Activated CD4-positive, alpha-beta memory T cell treated with anti-CD3 and anti-CD28 coated beads for 36 hours (primary cell): Measurements from ENCODE around the gene TMEM213. TPM values are rescaled to one million over a fixed set of nuclear protein-coding genes. Genes with fewer than 3 reads are reported as not detected.

Source experiments
- CTCF ChIA-PET: fragments of 350-600 bp; sonication (Branson Sonifier 250); formaldehyde crosslinking; loops from one replicate; lab custom pipeline; 2021; ENCODE audit warnings: antibody characterized with exemption, inconsistent platforms; lab: Charles Lee
- POLR2A ChIA-PET: fragments of 350-600 bp; sonication (Branson Sonifier 250); formaldehyde crosslinking; loops from one replicate; lab custom pipeline; 2021; ENCODE audit warnings: antibody characterized with exemption; lab: Charles Lee
- DNase-seq: peaks from one replicate; pipeline ENCODE4 v3.0.0-alpha.2; 2020
- H3K27ac Mint-ChIP-seq: one replicate; pipeline ENCODE4 v1.8.0; 2021; ENCODE audit warnings: mixed read lengths
- H3K27me3 Mint-ChIP-seq: one replicate; pipeline ENCODE4 v1.8.0; 2021; ENCODE audit warnings: mixed read lengths
- H3K36me3 Mint-ChIP-seq: one replicate; pipeline ENCODE4 v1.8.0; 2021; ENCODE audit warnings: mixed read lengths
- H3K4me1 Mint-ChIP-seq: one replicate; pipeline ENCODE4 v1.8.0; 2021; ENCODE audit warnings: low read depth, mixed read lengths
- H3K4me3 Mint-ChIP-seq: one replicate; pipeline ENCODE4 v1.8.0; 2021; ENCODE audit warnings: mild to moderate bottlenecking, mixed read lengths
- H3K9me3 Mint-ChIP-seq: one replicate; pipeline ENCODE4 v1.8.0; 2021; ENCODE audit warnings: mixed read lengths
- intact Hi-C: fragments of 100-400 bp; cut with micrococcal nuclease; formaldehyde crosslinking; loops from one replicate; pipeline ENCODE4 v1.15.1; 2023
- total RNA-seq, 2 experiments: library from RNA; stranded (reverse); gene quantifications; one replicate each; pipeline ENCODE4 v1.2.3, GENCODE V29; 2021

Gene TMEM213
- total RNA-seq, 2 experiments from 2014 or later: 0.19 to 0.39 TPM

DNA sequence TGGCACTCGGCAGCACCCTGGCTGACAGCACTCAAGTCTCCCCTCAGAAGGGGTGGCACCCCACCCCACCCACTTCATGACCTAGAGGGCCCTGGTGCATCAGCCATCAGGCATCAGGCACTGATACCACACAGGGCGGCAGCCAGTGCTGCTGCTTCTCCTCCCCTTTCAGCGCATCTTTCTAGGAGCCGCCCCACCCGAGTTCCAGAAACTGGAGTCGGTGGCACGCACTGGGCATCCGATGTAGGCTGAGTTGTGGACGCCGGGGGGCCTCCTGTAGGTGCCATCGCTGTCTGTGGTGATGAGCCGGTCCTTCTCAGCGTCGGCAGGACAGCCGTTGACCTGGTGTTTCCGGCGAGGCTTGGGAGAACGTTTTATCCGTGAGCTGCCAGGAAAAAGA, 70.0 kb downstream of the TMEM213 start:
- DNase-seq: no peak
- H3K27me3 Mint-ChIP-seq: peaks cover 3% of the 10 kb centered on the region
- H3K27ac Mint-ChIP-seq: no peak overlapping the region
- H3K9me3 Mint-ChIP-seq: no peaks in the 10 kb centered on the region
- no peaks in the 10 kb centered on the region for H3K36me3 Mint-ChIP-seq
- H3K4me1 Mint-ChIP-seq: peaks cover 21% of the 10 kb centered on the region
- H3K4me3 Mint-ChIP-seq: no peak overlapping the region
- ChIA-PET CTCF (interaction anchor here (1.2 to 1.4 kb wide), 2 partner anchors 18 to 19 kb away, joined by 3 read pairs; no protein-coding TSS in a partner anchor), POLR2A (interaction anchor here (0.6 kb wide), 1 partner anchor 73 kb away, joined by 3 read pairs; no protein-coding TSS in a partner anchor)
- intact Hi-C loops: loop anchor here (10.0 kb wide), 1 partner anchor 243 kb away; no protein-coding TSS in a partner anchor

DNA sequence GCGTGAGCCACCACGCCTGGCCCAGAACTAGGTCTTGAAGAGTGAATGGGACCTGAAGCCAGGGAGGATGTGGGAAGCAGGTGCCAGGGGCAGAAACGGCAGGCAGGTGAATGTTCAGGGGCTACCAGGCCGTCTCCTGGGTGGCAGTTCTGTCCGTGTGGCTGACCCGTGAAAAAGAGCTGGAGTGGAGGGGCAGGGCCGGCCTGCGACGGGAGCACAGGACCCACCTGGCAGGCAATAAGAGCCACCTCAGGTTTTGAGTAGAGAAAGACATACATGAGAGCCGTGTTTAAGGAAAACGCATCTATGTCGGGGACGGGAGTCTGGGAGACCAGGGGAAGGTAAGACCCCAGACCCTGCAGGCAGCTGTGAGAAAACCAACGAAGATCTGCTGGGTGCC, 70.9 kb downstream of the TMEM213 start:
- DNase-seq: no peak
- CTCF ChIA-PET: interaction anchor here (0.8 to 1.4 kb wide), 3 partner anchors 17 to 707 kb away, joined by 3 read pairs; no protein-coding TSS in a partner anchor
- intact Hi-C loops: loop anchor here (10.0 kb wide), 1 partner anchor 244 kb away; no protein-coding TSS in a partner anchor
- Mint-ChIP-seq H3K4me3 (no peak overlapping the region), H3K27me3 (peaks cover 3% of the 10 kb centered on the region), H3K9me3 (no peaks in the 10 kb centered on the region), H3K4me1 (peaks cover 21% of the 10 kb centered on the region), H3K27ac (no peak overlapping the region), H3K36me3 (no peaks in the 10 kb centered on the region)
- POLR2A ChIA-PET: no interaction called here

DNA sequence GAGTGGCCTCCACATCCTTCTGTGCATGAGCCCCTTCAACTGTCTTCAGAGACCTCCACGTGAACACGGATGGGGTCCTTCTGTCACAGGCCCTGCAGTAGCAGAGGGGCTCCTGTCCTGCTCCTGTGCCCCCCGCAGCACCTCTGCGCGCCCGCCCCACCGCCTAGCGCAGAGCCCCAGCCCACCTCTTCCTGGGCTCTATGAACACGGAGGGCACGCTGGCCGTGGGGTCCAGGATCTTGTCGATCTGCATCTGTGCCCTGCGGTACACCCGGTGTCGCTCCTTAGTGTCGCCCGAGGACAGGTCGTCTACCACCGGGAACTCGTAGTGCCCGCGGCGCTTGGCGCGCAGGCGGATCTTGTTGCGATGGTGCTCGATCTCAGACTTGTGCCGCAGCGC, 71.6 kb downstream of the TMEM213 start:
- Mint-ChIP-seq H3K9me3 (no peaks in the 10 kb centered on the region), H3K27ac (no peak overlapping the region), H3K36me3 (no peaks in the 10 kb centered on the region), H3K27me3 (peaks cover 3% of the 10 kb centered on the region), H3K4me1 (peaks cover 20% of the 10 kb centered on the region), H3K4me3 (no peak overlapping the region)
- ChIA-PET POLR2A (no interaction called here), CTCF (interaction anchor here (1.4 kb wide), 1 partner anchor 16 kb away, joined by 3 read pairs; no protein-coding TSS in a partner anchor)
- intact Hi-C loops: loop anchor here (10.0 kb wide), 1 partner anchor 245 kb away; no protein-coding TSS in a partner anchor
- DNase-seq: no peak

DNA sequence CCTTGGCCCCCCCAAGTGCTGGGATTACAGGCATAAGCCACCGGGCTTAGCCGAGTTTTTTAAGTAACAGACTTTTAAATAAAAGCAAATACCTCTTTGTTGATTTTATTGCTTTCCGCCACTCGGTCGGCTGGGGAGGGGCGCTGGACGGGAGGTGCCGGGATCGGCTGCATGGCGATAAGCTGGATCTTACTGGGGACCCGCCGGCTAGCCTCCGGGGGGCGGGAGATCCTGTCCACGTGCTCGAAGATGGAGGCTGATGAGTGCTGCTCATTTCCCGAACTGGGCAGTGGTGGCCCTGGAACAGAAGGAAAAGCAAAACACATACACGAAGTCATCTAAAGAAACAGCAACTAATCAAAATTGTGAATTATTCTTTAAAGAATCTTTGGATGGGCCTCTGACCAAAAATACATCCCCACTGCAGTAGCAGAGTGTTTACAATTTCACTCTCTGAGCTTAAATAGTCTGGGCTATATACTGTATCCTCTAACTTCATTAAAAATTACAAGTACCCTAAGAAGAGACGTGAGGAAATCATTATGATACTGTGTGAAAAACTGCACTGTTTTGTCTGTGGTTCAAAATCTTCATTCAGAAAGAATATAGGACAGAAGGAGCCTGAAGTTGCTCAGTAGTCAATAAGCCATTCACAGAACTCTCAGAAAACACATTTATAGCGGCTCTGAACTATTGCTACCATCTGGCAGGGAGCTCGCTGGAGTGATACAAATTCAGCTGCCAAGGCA, 73.4 kb downstream of the TMEM213 start:
- Mint-ChIP-seq H3K4me3 (no peak overlapping the region), H3K9me3 (no peaks in the 10 kb centered on the region), H3K27me3 (peaks cover 3% of the 10 kb centered on the region), H3K36me3 (no peaks in the 10 kb centered on the region), H3K4me1 (peaks cover 17% of the 10 kb centered on the region), H3K27ac (no peak overlapping the region)
- ChIA-PET POLR2A (no interaction called here), CTCF (interaction anchor here (1.0 to 1.3 kb wide), 2 partner anchors 15 kb away, joined by 3 to 5 read pairs; no protein-coding TSS in a partner anchor)
- no peak for DNase-seq
- intact Hi-C loops: no loop called here

DNA sequence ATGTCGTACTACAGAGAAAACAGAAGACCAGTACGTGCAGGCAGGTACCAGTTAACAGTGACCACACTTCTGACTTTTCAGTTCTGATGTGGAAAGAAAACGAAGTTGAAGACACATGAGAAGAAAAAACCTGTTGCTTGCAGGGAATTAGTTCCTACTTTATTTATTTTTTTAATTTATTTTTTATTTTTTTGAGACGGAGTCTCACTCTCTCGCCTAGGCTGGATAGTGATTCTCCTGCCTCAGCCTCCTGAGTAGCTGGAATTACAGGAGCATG, 74.0 kb downstream of the TMEM213 start:
- Mint-ChIP-seq H3K36me3 (no peaks in the 10 kb centered on the region), H3K9me3 (no peaks in the 10 kb centered on the region), H3K27ac (no peak overlapping the region), H3K4me3 (no peak overlapping the region), H3K27me3 (peaks cover 3% of the 10 kb centered on the region), H3K4me1 (peaks cover 22% of the 10 kb centered on the region)
- intact Hi-C loops: no loop called here
- ChIA-PET POLR2A (no interaction called here), CTCF (interaction anchor here (1.0 kb wide), 1 partner anchor 15 kb away, joined by 3 read pairs; no protein-coding TSS in a partner anchor)
- DNase-seq: no peak

DNA sequence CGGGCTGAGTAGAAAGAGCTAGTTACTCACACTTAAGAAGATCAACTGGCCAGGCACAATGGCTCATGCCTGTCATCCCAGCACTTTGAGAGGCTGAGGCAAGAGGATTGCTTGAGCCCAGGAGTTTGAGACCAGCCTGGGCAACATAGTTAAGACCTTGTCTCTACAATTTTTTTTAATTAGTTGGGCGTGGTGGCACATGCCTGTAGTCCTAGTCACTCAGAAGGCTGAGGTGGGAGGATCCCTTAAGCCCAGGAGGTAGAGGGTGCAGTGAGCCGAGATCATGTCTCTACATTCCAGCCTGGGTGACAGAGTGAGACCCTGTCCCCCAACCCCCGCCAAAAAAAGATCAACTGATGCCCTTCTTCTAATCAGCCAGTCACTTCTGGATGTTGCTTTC, 74.8 kb downstream of the TMEM213 start:
- no peak for DNase-seq
- Mint-ChIP-seq H3K36me3 (no peaks in the 10 kb centered on the region), H3K4me3 (no peak overlapping the region), H3K4me1 (peaks cover 23% of the 10 kb centered on the region), H3K9me3 (no peaks in the 10 kb centered on the region), H3K27ac (no peak overlapping the region), H3K27me3 (peaks cover 3% of the 10 kb centered on the region)
- CTCF ChIA-PET: interaction anchor here (0.9 to 5.9 kb wide), 3 partner anchors 14 to 134 kb away, joined by 3 to 60 read pairs (median 4); no protein-coding TSS in a partner anchor
- POLR2A ChIA-PET: no interaction called here
- intact Hi-C loops: no loop called here

DNA sequence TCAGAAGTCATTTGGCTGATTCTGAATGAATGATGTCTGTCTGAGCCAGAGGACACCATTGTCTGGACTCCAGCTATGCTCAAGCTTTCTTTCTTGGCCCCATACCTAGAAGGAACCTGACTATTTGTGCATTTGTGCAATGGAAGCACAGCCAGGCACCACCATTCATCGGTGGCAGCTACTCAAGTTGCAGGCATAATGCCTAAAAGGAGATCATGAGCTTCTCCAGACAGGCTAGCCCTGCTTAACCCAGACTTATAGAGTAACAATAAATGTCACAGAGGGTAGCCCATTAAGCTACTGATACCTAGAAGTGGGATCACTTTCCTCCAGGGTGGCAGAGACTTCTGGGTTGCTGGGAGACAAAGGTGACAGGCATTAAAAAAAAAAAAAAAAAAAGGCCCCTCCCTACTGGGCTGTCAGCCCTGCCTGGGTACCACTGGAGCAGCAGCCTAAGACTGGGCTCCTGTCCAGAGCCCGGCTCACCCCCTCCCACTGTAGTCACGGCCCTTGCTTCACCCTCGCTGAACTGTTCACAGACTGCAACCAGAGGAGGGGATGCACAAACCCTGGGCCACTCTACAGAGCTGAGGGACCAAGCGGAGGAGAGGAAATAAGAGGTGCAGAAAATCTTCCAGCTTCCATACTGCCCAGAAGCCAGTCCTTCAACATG, 75.6 kb downstream of the TMEM213 start:
- Mint-ChIP-seq H3K27ac (no peak overlapping the region), H3K36me3 (no peaks in the 10 kb centered on the region), H3K9me3 (no peaks in the 10 kb centered on the region), H3K27me3 (peaks cover 3% of the 10 kb centered on the region), H3K4me3 (peak overlapping the region; percentile 12), H3K4me1 (peaks cover 23% of the 10 kb centered on the region)
- ChIA-PET CTCF (interaction anchor here (0.9 to 5.9 kb wide), 2 partner anchors 13 to 134 kb away, joined by 4 to 60 read pairs; no protein-coding TSS in a partner anchor), POLR2A (interaction anchor here (0.7 kb wide), 1 partner anchor 521 kb away, joined by 4 read pairs; no protein-coding TSS in a partner anchor)
- intact Hi-C loops: no loop called here
- DNase-seq: no peak

DNA sequence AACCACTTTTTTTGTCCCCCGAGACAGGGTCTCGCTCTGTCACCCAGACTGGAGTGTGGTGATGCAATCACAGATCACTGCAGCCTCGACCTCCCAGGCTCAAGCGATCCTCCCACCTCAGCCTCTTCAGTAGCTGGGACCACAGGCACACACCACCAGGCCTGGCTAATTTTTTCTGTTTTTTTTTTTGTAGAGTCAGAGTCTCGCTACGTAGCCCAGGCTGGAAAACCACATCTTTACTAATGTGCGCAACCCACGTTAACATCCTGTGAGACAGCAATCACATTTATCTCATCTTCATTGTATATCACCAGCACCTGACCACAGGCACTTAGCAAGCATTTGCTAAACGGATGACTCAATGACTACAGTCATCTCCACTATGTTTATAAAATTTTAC, 78.0 kb downstream of the TMEM213 start:
- DNase-seq: peak; percentile 80
- no peaks in the 10 kb centered on the region for H3K27me3 Mint-ChIP-seq
- H3K4me3 Mint-ChIP-seq: peak overlapping the region; percentile 29
- H3K36me3 Mint-ChIP-seq: no peaks in the 10 kb centered on the region
- CTCF ChIA-PET: interaction anchor here (1.0 to 5.9 kb wide), 2 partner anchors 11 to 715 kb away, joined by 3 to 60 read pairs; no protein-coding TSS in a partner anchor
- peaks cover 25% of the 10 kb centered on the region for H3K4me1 Mint-ChIP-seq
- H3K27ac Mint-ChIP-seq: peak overlapping the region; percentile 85
- intact Hi-C loops: loop anchor here (1.0 to 5.0 kb wide), 8 partner anchors 9 to 943 kb away; partner anchors contain the start of genes CREB3L2 and TRIM24
- POLR2A ChIA-PET: interaction anchor here (0.6 to 1.1 kb wide), 2 partner anchors 53 to 130 kb away, joined by 3 read pairs; no protein-coding TSS in a partner anchor
- no peaks in the 10 kb centered on the region for H3K9me3 Mint-ChIP-seq

DNA sequence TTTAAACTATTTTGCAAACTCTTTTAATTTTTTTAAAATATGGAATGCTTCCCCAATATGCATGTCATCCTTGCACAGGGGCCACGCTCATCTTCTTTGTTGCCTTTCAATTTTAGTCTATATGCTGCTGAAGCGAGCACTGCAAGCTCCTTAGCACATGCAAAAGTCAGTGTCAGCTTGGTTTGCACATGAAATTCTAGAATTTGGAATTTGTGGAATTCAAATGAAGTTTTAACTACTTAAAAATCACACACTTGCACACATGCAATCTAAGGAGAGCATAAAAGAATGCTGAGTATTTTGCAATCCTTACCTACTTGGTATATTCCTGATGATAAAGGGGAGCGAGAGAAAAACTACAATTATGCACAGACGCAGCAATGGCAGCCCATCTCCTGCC, 78.5 kb downstream of the TMEM213 start:
- no peaks in the 10 kb centered on the region for H3K27me3 Mint-ChIP-seq
- no peaks in the 10 kb centered on the region for H3K36me3 Mint-ChIP-seq
- H3K4me3 Mint-ChIP-seq: no peak overlapping the region
- peaks cover 25% of the 10 kb centered on the region for H3K4me1 Mint-ChIP-seq
- no peaks in the 10 kb centered on the region for H3K9me3 Mint-ChIP-seq
- DNase-seq: no peak
- POLR2A ChIA-PET: interaction anchor here (1.1 kb wide), 1 partner anchor 130 kb away, joined by 3 read pairs; no protein-coding TSS in a partner anchor
- CTCF ChIA-PET: interaction anchor here (0.6 to 5.9 kb wide), 4 partner anchors 10 to 715 kb away, joined by 3 to 60 read pairs (median 3); no protein-coding TSS in a partner anchor
- intact Hi-C loops: loop anchor here (1.0 to 5.0 kb wide), 7 partner anchors 10 to 944 kb away; partner anchors contain the start of genes CREB3L2 and TRIM24
- H3K27ac Mint-ChIP-seq: peak overlapping the region; percentile 60

DNA sequence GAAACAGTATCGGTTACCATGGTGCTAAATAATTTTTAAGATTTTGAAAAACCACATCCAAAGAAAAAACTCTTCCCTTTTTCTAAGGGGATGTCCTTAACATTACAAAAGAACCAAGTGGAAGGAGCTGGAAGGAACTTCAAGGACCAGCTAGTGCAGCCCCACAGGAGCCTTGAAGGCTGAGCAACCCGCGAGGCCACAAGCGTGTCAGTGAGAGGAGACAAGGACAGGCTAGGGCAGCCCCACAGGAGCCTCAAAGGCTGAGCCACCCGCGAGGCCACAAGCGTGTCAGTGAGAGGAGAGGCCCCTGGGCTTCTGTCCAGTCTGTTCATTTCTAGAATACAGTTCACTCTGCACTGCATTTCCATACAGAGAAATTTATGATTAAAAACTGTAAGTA, 80.3 kb downstream of the TMEM213 start:
- intact Hi-C loops: loop anchor here (5.0 kb wide), 3 partner anchors 416 to 946 kb away; partner anchors contain the start of genes CREB3L2 and TRIM24
- H3K4me3 Mint-ChIP-seq: no peak overlapping the region
- ChIA-PET CTCF (interaction anchor here (5.9 kb wide), 1 partner anchor 9 kb away, joined by 60 read pairs; no protein-coding TSS in a partner anchor), POLR2A (no interaction called here)
- H3K36me3 Mint-ChIP-seq: no peaks in the 10 kb centered on the region
- peaks cover 38% of the 10 kb centered on the region for H3K4me1 Mint-ChIP-seq
- DNase-seq: no peak
- no peaks in the 10 kb centered on the region for H3K9me3 Mint-ChIP-seq
- H3K27ac Mint-ChIP-seq: no peak overlapping the region
- H3K27me3 Mint-ChIP-seq: no peaks in the 10 kb centered on the region

DNA sequence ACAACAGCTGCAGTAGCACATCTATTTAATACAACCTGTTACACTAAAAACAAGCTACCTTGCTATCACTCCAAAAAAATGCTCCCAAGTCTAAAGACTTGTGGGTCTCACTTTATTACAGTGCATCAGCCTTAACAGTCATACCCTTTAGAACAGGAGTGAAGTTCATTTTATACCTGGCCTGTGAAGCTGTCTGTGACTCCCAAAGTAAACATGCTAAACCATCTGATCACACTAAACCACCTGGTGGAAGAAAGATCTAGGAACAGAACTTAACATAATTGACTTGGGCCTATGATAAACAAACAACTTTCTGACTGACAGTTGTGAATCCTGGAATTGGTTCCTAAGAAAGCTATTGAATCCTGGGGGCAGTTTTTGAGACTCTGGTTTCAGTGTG, 81.1 kb downstream of the TMEM213 start:
- peaks cover 38% of the 10 kb centered on the region for H3K4me1 Mint-ChIP-seq
- no peaks in the 10 kb centered on the region for H3K27me3 Mint-ChIP-seq
- H3K9me3 Mint-ChIP-seq: no peaks in the 10 kb centered on the region
- intact Hi-C loops: loop anchor here (5.0 kb wide), 3 partner anchors 417 to 947 kb away; partner anchors contain the start of genes CREB3L2 and TRIM24
- no peaks in the 10 kb centered on the region for H3K36me3 Mint-ChIP-seq
- no peak overlapping the region for H3K27ac Mint-ChIP-seq
- POLR2A ChIA-PET: no interaction called here
- no peak overlapping the region for H3K4me3 Mint-ChIP-seq
- no peak for DNase-seq
- CTCF ChIA-PET: interaction anchor here (0.6 kb wide), 1 partner anchor 734 kb away, joined by 4 read pairs; no protein-coding TSS in a partner anchor
